HCT116 (cell line): ENCODE results near the gene PLXDC1. TPM values are rescaled to one million over a fixed set of nuclear protein-coding genes. Genes with fewer than 3 reads are reported as not detected.

Experiments
- ATAC-seq: fragments of 200-7000 bp; cut with Tn5 transposase; 2 replicates; pipeline ENCODE4 v1.9.1; 2020; ENCODE audit warnings: mild to moderate bottlenecking, moderate library complexity
- BruUV-seq: library from RNA; stranded (reverse); fragments of 400-500 nt; replicated peaks from 2 replicates; lab custom pipeline; 2021; lab: Mats Ljungman, UMichigan
- CTCF ChIA-PET: fragments of 300-600 bp; sonication (Branson Sonifier 250); formaldehyde crosslinking; loops from one replicate; lab custom pipeline; 2021; ENCODE audit warnings: antibody characterized with exemption; lab: Charles Lee
- POLR2A ChIA-PET: fragments of 300-600, 350-600 bp; sonication (Branson Sonifier 250); formaldehyde crosslinking; loops from one replicate; lab custom pipeline; 2021; ENCODE audit warnings: antibody characterized with exemption; lab: Charles Lee
- RAD21 ChIA-PET, 2 experiments: fragments of 300-600 bp; sonication (Branson Sonifier 250); formaldehyde crosslinking; loops; one replicate each; lab custom pipeline; 2023; ENCODE audit warnings: low total read pairs in 2 of 2; ENCODE audit not compliant: uncharacterized antibody in 2 of 2, unreplicated experiment in 2 of 2, low non-redundant PET in 1 of 2; lab: Charles Lee
- DNase-seq: peaks from one replicate; pipeline ENCODE4 v3.0.0-alpha.2; 2010; ENCODE audit warnings: low read depth, low spot score
- H2AFZ ChIP-seq: fragments of 200-600 bp; shearing (Covaris generic), sonication (generic); 2 replicates; pipeline ENCODE4 v1.6.1; 2017; ENCODE audit warnings: low read depth, mixed run types, mixed read lengths, antibody characterized with exemption, low read length; ENCODE audit not compliant: poor library complexity, severe bottlenecking
- H3K27ac ChIP-seq: 2 replicates; pipeline ENCODE4 v1.5.1; 2012; ENCODE audit warnings: low read depth, low read length
- H3K27me3 ChIP-seq: fragments of 200-600 bp; sonication (generic); 2 replicates; pipeline ENCODE4 v1.6.1; 2016; ENCODE audit warnings: mixed run types, low read length, mixed read lengths; ENCODE audit not compliant: insufficient read depth
- H3K36me3 ChIP-seq, 2 experiments: fragments of 200-500 bp in 1 of 2; fragments of 200-600 bp in 1 of 2; sonication (Bioruptor generic) in 1 of 2; sonication (generic) in 1 of 2; 2 replicates each; pipeline versions ENCODE4 v1.5.1 to v1.6.1; 2014 to 2016; ENCODE audit warnings: low read length in 2 of 2, inconsistent platforms in 1 of 2, mixed read lengths in 1 of 2, mixed run types in 1 of 2; ENCODE audit not compliant: insufficient read depth in 2 of 2, control insufficient read depth in 1 of 2
- H3K4me1 ChIP-seq, 2 experiments: fragments of 200-600 bp in 1 of 2; sonication (generic) in 1 of 2; 2 replicates each; pipeline versions ENCODE4 v1.5.1 to v1.6.1; 2012 to 2017; ENCODE audit warnings: low read length in 2 of 2, inconsistent platforms in 1 of 2, mild to moderate bottlenecking in 1 of 2, mixed read lengths in 1 of 2, mixed run types in 1 of 2, moderate library complexity in 1 of 2; ENCODE audit not compliant: insufficient read depth in 2 of 2, control insufficient read depth in 1 of 2
- H3K4me2 ChIP-seq: fragments of 200-600 bp; sonication (generic); 2 replicates; pipeline ENCODE4 v1.6.1; 2017; ENCODE audit warnings: mixed run types, low read length, mixed read lengths
- H3K4me3 ChIP-seq, 2 experiments: fragments of 200-600 bp in 1 of 2; sonication (generic) in 1 of 2; replicated peaks in 1 of 2; 2 replicates each; pipeline ENCODE4 v1.5.1; 2011 to 2016; ENCODE audit warnings: low read length in 2 of 2, control low read depth in 1 of 2, low read depth in 1 of 2, mild to moderate bottlenecking in 1 of 2, mixed read lengths in 1 of 2, mixed run types in 1 of 2
- H3K79me2 ChIP-seq: fragments of 200-600 bp; sonication (generic); 2 replicates; pipeline ENCODE4 v1.6.1; 2017; ENCODE audit warnings: mild to moderate bottlenecking, mixed run types, low read length, moderate library complexity, mixed read lengths; ENCODE audit not compliant: insufficient read depth
- H3K9ac ChIP-seq: fragments of 200-600 bp; sonication (generic); 2 replicates; pipeline ENCODE4 v1.6.1; 2016; ENCODE audit warnings: low read length, mixed read lengths
- H3K9me2 ChIP-seq: fragments of 200-600 bp; sonication (generic), shearing (Covaris generic); 2 replicates; pipeline ENCODE4 v1.6.1; 2017; ENCODE audit warnings: mixed run types, mild to moderate bottlenecking, moderate library complexity; ENCODE audit not compliant: insufficient read depth
- H3K9me3 ChIP-seq, 2 experiments: fragments of 200-500 bp in 1 of 2; fragments of 200-600 bp in 1 of 2; sonication (Bioruptor generic) in 1 of 2; sonication (generic) in 1 of 2; 2 replicates each; pipeline ENCODE4 v1.6.1; 2014 to 2017; ENCODE audit warnings: low read length in 2 of 2, mixed read lengths in 2 of 2, inconsistent platforms in 1 of 2, low read depth in 1 of 2, mild to moderate bottlenecking in 1 of 2, mixed run types in 1 of 2, moderate library complexity in 1 of 2; ENCODE audit not compliant: control insufficient read depth in 1 of 2, insufficient read depth in 1 of 2
- H4K20me1 ChIP-seq: fragments of 200-600 bp; sonication (generic), shearing (Covaris generic); 2 replicates; pipeline ENCODE4 v1.6.1; 2017; ENCODE audit warnings: mixed run types, mild to moderate bottlenecking, moderate library complexity; ENCODE audit not compliant: insufficient read depth
- EGR1 ChIP-seq: IDR thresholded peaks from 2 replicates; pipeline ENCODE4 v1.6.1; 2012; ENCODE audit warnings: low read depth
- ELF1 ChIP-seq: IDR thresholded peaks from 2 replicates; pipeline ENCODE4 v1.6.1; 2012; ENCODE audit warnings: low read depth, borderline replicate concordance
- JUND ChIP-seq: IDR thresholded peaks from 2 replicates; pipeline ENCODE4 v1.6.1; 2012
- POLR2A ChIP-seq: IDR thresholded peaks from 2 replicates; pipeline ENCODE4 v1.7.0; 2011; ENCODE audit warnings: borderline replicate concordance; ENCODE audit not compliant: insufficient read depth, insufficient read length; ENCODE audit errors: extremely low read depth
- TCF7L2 ChIP-seq: IDR thresholded peaks from 2 replicates; pipeline ENCODE4 v1.7.0; 2011; ENCODE audit warnings: borderline replicate concordance, inconsistent platforms; ENCODE audit not compliant: insufficient read depth, insufficient read length; ENCODE audit errors: extremely low read depth
- ZFX ChIP-seq: fragments of 450-650 bp; IDR thresholded peaks from 2 replicates; pipeline ENCODE4 v1.6.1; 2017
- ZNF274 ChIP-seq: fragments of 200-500 bp; sonication (Bioruptor generic); IDR thresholded peaks from 2 replicates; pipeline ENCODE4 v1.6.1; 2014; ENCODE audit warnings: mild to moderate bottlenecking, low read depth, low read length, inconsistent platforms
- intact Hi-C: fragments of 100-400 bp; cut with micrococcal nuclease; formaldehyde crosslinking; loops from 2 replicates; pipeline ENCODE4 v1.10.0; 2022
- total RNA-seq: library from RNA; stranded (reverse); gene quantifications from one replicate; pipeline ENCODE4 v1.2.1, GENCODE V29; 2021; ENCODE audit not compliant: unreplicated experiment
- TF ChIP-seq, protein P1 (sequence below): IDR thresholded peaks from 2 replicates; pipeline ENCODE4 v1.6.1; 2011; ENCODE audit warnings: mild to moderate bottlenecking, low read length, moderate library complexity; ENCODE audit not compliant: insufficient replicate concordance; ENCODE audit errors: extremely low read depth
- TF ChIP-seq, protein P2 (sequence below): IDR thresholded peaks from 2 replicates; pipeline ENCODE4 v1.6.1; 2012; ENCODE audit warnings: low read depth
- TF ChIP-seq, protein P3 (sequence below), 3 experiments: fragments of 200-600 bp in 1 of 3; sonication (generic) in 1 of 3; IDR thresholded peaks in 2 of 3; conservative IDR thresholded peaks in 1 of 3; 2 replicates each; pipeline ENCODE4 v1.5.1; 2012 to 2017; ENCODE audit warnings: low read depth in 2 of 3, low read length in 2 of 3, antibody characterized with exemption in 1 of 3, borderline replicate concordance in 1 of 3, control low read depth in 1 of 3, mild to moderate bottlenecking in 1 of 3, mixed read lengths in 1 of 3, mixed run types in 1 of 3, moderate library complexity in 1 of 3; ENCODE audit not compliant: insufficient read depth in 1 of 3

Gene PLXDC1
- total RNA-seq, 1 experiment from 2014 or later = 1.8 TPM

DNA sequence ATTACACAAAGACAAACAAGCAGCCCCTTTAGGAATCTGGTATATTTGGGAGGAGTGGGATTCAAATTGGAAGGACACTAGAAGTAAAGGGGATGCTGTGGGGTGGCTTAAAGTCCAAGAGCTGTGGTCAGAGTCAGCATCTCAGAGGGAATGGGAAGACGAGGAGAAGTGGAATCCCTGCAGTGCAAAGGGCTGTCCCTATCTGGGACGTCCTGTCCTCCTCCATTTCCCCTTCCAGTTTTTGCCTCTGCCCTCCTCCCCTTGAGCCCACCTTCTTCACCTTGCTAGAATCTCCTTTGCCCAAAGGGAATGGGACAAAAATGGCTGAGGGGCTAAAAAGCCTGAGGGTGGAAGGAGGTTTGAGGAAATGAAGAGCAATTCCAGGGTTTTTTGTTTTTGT is 4.2 kb upstream of the PLXDC1 start:
- DNase-seq = no peak
- peaks cover 11 to 23% of the 10 kb centered on the region in 2 experiments for H3K4me1 ChIP-seq
- TF ChIP-seq, protein P1, sequence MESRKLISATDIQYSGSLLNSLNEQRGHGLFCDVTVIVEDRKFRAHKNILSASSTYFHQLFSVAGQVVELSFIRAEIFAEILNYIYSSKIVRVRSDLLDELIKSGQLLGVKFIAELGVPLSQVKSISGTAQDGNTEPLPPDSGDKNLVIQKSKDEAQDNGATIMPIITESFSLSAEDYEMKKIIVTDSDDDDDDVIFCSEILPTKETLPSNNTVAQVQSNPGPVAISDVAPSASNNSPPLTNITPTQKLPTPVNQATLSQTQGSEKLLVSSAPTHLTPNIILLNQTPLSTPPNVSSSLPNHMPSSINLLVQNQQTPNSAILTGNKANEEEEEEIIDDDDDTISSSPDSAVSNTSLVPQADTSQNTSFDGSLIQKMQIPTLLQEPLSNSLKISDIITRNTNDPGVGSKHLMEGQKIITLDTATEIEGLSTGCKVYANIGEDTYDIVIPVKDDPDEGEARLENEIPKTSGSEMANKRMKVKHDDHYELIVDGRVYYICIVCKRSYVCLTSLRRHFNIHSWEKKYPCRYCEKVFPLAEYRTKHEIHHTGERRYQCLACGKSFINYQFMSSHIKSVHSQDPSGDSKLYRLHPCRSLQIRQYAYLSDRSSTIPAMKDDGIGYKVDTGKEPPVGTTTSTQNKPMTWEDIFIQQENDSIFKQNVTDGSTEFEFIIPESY = no peak
- TF ChIP-seq ELF1 (no peak), ZFX (no peak)
- TF ChIP-seq, all 23 proteins: peak for 0
- BruUV-seq = no TSS peak
- intact Hi-C loops = loop anchor here (10.0 kb wide), 1 partner anchor 421 kb away; the partner anchor contains the start of gene CISD3
- Histone ChIP-seq H3K9ac (no peak overlapping the region), H3K9me3 (no peaks in the 10 kb centered on the region), H3K79me2 (no peaks in the 10 kb centered on the region), H3K9me2 (no peaks in the 10 kb centered on the region), H3K36me3 (no peaks in the 10 kb centered on the region), H2AFZ (no peak overlapping the region), H3K27me3 (no peaks in the 10 kb centered on the region), H3K4me2 (no peak overlapping the region), H3K4me3 (no peak overlapping the region), H3K27ac (no peak overlapping the region), H4K20me1 (no peaks in the 10 kb centered on the region)
- RAD21 ChIA-PET = no interaction called here
- POLR2A ChIA-PET = no interaction called here
- ATAC-seq = no peak
- CTCF ChIA-PET = interaction anchor here (0.8 to 1.5 kb wide), 2 partner anchors 9 to 173 kb away, joined by 3 to 4 read pairs; no protein-coding TSS in a partner anchor

DNA sequence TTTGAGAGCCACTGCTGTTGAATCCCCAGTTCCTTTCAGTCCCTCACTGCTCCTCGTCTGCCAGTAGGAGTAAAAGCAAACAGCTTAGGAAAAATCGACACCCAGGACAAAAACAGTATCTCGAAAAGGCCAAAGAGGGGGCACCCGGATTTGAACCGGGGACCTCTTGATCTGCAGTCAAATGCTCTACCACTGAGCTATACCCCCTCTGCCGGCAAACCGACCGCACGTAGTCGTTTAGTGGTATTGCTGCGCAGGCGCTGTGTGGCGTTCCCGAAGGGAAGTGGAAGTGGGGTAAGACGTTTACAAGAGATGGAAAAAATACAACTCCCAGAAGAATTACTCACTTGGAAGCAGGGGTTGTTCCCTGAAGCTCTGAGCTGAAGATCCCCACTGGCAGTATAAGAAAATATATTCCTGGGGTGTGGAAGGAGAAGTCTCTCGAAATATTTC is 2.2 kb upstream of the PLXDC1 start:
- POLR2A ChIA-PET = interaction anchor here (0.5 to 2.5 kb wide), 8 partner anchors 11 to 300 kb away, joined by 3 to 17 read pairs (median 6); partner anchors contain the start of genes LASP1, RPL19 and RPL23
- no peaks in the 10 kb centered on the region for H3K79me2 ChIP-seq
- no peaks in the 10 kb centered on the region for H4K20me1 ChIP-seq
- no peaks in the 10 kb centered on the region for H3K9me2 ChIP-seq
- CTCF ChIA-PET = interaction anchor here (0.7 to 3.7 kb wide), 13 partner anchors 11 to 403 kb away, joined by 3 to 135 read pairs (median 4); partner anchors contain the start of gene LASP1
- BruUV-seq = no TSS peak
- DNase-seq (peak; percentile 69), ATAC-seq (peak; percentile 65)
- no peaks in the 10 kb centered on the region for H3K27me3 ChIP-seq
- RAD21 ChIA-PET = interaction anchor here (0.6 to 2.8 kb wide), 7 partner anchors 11 to 178 kb away, joined by 3 to 25 read pairs (median 5); no protein-coding TSS in a partner anchor
- H3K27ac ChIP-seq = peak overlapping the region; percentile 56
- peak overlapping the region; percentile 94 for H3K4me2 ChIP-seq
- H3K9ac ChIP-seq = peak overlapping the region; percentile 67
- intact Hi-C loops = loop anchor here (1.0 to 10.0 kb wide), 5 partner anchors 47 to 419 kb away; partner anchors contain the start of genes CISD3 and RPL19
- H2AFZ ChIP-seq = peak overlapping the region; percentile 92
- peak overlapping the region; percentile 55 to 62 for H3K4me3 ChIP-seq
- peaks cover 11 to 23% of the 10 kb centered on the region in 2 experiments for H3K4me1 ChIP-seq
- no peaks in the 10 kb centered on the region for H3K9me3 ChIP-seq
- no peaks in the 10 kb centered on the region for H3K36me3 ChIP-seq
- TF ChIP-seq, protein P2, sequence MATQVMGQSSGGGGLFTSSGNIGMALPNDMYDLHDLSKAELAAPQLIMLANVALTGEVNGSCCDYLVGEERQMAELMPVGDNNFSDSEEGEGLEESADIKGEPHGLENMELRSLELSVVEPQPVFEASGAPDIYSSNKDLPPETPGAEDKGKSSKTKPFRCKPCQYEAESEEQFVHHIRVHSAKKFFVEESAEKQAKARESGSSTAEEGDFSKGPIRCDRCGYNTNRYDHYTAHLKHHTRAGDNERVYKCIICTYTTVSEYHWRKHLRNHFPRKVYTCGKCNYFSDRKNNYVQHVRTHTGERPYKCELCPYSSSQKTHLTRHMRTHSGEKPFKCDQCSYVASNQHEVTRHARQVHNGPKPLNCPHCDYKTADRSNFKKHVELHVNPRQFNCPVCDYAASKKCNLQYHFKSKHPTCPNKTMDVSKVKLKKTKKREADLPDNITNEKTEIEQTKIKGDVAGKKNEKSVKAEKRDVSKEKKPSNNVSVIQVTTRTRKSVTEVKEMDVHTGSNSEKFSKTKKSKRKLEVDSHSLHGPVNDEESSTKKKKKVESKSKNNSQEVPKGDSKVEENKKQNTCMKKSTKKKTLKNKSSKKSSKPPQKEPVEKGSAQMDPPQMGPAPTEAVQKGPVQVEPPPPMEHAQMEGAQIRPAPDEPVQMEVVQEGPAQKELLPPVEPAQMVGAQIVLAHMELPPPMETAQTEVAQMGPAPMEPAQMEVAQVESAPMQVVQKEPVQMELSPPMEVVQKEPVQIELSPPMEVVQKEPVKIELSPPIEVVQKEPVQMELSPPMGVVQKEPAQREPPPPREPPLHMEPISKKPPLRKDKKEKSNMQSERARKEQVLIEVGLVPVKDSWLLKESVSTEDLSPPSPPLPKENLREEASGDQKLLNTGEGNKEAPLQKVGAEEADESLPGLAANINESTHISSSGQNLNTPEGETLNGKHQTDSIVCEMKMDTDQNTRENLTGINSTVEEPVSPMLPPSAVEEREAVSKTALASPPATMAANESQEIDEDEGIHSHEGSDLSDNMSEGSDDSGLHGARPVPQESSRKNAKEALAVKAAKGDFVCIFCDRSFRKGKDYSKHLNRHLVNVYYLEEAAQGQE = no peak
- no peak for TF ChIP-seq ELF1
- TF ChIP-seq ZFX = no peak
- TF ChIP-seq, protein P3, sequence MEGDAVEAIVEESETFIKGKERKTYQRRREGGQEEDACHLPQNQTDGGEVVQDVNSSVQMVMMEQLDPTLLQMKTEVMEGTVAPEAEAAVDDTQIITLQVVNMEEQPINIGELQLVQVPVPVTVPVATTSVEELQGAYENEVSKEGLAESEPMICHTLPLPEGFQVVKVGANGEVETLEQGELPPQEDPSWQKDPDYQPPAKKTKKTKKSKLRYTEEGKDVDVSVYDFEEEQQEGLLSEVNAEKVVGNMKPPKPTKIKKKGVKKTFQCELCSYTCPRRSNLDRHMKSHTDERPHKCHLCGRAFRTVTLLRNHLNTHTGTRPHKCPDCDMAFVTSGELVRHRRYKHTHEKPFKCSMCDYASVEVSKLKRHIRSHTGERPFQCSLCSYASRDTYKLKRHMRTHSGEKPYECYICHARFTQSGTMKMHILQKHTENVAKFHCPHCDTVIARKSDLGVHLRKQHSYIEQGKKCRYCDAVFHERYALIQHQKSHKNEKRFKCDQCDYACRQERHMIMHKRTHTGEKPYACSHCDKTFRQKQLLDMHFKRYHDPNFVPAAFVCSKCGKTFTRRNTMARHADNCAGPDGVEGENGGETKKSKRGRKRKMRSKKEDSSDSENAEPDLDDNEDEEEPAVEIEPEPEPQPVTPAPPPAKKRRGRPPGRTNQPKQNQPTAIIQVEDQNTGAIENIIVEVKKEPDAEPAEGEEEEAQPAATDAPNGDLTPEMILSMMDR (IDR thresholded peaks at IDR 0.05 in 2 of 3, conservative IDR thresholded peaks at IDR 0.05 in 1 of 3; ENCODE audit: borderline replicate concordance in 1 of 3, insufficient read depth in 1 of 3, low read depth in 2 of 3, low read length in 2 of 3) = 0 out of 6 replicates have a peak, but pooled peaks of 1 of the 3 experiments have one; percentile 1
- TF ChIP-seq TCF7L2 = no peak
- no peak for TF ChIP-seq JUND
- no peak for TF ChIP-seq ZNF274
- no peak for TF ChIP-seq POLR2A
- TF ChIP-seq EGR1 = no peak
